NCI-H2196 (cell line): ENCODE data around the gene CPSF6.
A peak's percentile ranks its signal among the peaks of the same experiment; 100 is the strongest.
"Not testable (repeated sequence)": the region's sequence is repeated elsewhere in the genome, so short reads cannot be mapped to it uniquely, and the experiment has no call there.

ENCODE experiments used
- DNase-seq: peaks from one replicate; lab custom pipeline; 2025; ENCODE audit not compliant: unreplicated experiment; lab: John Stamatoyannopoulos, UW

Gene CPSF6

GRCh38 chr12:69258655-69259054, 19.3 kb downstream of the CPSF6 start:
- no peak for DNase-seq

DNA sequence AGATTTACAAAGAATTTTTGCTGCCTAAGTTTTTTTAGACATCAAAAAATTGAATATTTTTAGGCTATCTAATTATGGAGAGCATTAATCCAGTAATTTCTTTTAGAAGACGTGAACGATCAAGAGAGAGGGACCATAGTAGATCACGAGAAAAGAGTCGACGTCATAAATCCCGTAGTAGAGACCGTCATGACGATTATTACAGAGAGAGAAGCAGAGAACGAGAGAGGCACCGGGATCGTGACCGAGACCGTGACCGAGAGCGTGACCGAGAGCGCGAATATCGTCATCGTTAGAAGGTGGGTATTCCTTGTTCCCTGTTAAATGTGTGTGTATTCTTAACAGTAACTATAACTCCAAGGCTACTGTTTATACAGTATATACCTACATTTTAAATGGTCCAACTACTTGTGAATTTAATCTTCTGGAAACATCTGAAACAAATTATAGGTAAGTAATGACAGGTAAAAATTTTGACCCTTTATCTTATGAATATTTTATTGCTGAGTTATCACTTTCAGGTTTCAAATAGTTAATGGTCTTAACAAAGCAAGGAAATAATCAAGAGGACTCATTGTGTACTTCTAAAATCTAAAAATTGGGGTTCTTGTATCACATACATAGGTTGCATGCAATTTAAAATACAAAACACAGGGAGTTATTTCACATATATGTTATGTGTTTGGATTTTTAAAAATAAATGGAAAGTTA, 23.1 kb downstream of the CPSF6 start:
- DNase-seq = no peak

DNA sequence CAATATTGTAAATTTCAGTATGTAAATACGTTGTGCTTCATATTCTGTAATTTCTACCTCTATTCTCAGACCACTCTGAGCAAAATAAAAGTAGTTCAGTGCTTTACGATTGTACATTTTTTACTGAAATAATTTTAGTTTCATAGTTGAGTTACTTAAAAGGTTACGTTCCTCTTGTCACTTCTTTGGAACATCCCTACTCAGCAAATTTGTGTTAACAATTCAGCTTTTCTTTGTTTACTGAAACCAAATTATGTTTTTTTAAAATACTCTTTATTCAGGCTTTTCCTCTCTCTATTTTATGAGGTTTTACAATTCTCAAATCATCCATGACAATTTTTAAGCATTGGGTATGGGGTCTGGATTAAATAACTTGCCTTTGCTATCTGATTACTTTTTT, 25.8 kb downstream of the CPSF6 start:
- DNase-seq = no peak

DNA sequence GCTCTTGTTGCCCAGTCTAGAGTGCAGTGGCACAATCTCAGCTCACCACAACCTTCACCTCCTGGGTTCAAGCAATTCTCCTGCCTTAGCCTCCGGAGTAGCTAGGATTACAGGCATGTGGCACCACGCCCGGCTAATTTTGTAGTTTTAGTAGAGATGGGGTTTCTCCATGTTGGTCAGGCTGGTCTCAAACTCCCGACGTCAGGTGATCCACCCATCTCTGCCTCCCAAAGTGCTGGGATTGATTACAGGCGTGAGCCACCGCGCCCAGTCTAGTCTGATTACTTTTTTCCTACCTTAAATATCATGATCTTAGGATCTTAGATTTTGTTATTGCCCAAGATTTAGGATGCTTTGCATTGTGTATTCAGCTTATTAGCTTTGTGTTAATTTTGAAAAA, 26.3 kb downstream of the CPSF6 start:
- DNase-seq = not testable (repeated sequence)

- no peak for DNase-seq
These were observed 26.8 kb downstream of the CPSF6 start for GRCh38 chr12:69266036-69266635.

DNA sequence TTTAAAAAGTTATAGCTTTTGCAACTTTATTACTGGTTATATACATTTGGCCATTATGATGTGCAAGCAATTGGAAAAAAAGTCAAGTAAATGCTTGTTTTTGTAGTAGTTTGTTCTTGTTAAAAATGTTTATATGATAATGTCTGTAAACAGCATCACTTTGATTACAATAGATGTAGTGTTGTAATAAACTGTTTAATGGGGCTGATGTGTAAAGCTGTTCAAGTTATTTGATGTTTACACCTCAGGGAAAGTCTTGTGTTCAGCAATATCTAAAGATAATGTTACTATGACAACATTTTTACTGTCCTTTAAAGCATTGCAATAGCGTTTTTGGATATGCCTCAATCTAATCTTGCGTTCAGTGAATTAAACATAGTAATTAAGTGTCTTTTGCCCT, 30.4 kb downstream of the CPSF6 start:
- DNase-seq = no peak

- no peak for DNase-seq
These were observed 33.1 kb downstream of the CPSF6 start for GRCh38 chr12:69272511-69272910.

DNA sequence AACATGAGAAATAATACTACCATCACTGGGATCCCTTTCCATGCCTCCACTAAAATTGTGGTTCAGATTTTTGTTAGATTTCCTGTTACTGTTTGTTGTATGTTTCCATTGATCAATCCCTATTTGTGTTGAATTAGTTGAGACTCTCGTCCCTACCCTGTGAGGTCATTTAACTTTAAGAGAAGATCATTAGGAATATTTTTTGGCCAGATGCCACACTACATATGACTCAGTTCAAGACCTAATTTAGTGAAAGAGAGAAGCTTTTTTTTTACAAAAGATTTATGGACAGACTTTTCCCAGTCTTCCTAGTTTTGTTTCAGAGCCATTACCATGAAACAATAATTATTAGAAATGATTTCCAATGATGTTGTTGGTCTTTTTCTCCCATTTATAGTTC, 35.5 kb downstream of the CPSF6 start:
- no peak for DNase-seq

- no peak for DNase-seq
These were observed 36.1 kb downstream of the CPSF6 start for GRCh38 chr12:69275471-69275891.

DNA sequence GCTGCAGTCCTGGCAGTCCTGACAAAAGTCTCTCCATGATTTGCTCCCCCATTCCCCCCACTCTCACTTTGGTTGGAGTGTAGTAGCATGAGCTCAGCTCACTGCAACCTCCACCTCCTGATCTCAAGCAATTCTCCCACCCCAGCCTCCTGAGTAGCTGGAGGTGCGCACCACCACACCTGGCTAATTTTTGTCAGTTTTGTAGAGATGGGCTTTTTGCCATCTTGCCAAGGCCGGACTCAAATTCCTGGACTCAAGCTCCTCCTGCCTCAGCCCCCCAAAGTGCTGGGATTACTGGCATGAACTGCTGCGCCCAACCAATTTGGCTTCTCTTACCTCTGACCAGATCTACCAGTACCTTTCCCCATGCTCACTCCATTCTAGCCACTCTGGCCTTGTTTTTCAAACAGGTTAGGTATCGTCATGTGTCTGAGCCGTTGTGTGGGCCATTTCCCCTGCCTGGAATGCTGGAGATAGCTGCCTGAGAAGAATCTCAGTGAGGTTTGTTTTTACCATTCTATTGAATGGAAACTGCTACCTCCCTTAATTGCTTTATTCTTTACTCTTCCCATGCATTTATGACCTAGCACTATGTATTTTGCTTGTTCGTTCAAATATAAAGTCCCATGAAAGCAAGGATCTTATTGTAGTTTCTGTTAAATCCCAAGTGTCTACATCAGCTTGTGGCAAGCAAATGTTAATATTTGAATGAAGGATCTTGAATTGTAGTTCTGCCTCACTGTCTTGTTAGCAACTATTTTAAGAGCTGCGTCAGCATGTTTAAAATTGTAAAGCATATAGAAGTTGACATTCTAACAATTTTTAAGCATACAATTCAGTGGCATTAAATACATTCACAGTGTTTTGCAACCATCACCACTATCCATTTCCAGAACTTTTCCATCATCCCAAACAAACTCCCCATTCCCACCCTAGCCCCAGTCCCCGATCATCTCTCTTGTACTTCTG, 39.7 kb downstream of the CPSF6 start:
- DNase-seq = no peak

DNA sequence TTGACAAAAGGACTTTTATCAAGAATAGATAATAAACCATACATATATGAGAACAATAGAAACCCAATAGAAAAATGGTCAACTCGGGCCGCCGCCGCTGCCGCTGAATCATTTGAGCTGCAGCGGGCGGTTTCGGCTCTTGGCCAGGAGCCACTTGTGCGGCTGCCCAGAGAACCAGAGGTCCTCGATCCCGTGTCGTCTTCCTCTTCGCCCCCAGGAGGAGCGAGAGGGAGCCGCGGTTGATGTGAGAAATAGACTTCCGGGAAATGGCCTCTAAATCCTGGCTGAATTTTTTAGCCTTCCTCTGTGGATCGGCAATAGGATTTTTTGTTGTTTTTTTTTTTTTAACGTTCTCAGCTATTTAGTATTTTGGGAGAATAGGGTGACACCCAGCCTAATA, 44.8 kb downstream of the CPSF6 start:
- peak; percentile 68 for DNase-seq

- DNase-seq = no peak
These were observed 48.2 kb downstream of the CPSF6 start for GRCh38 chr12:69287556-69287955.

- peak; percentile 71 for DNase-seq
These were observed 51.3 kb downstream of the CPSF6 start for GRCh38 chr12:69290545-69291277.

DNA sequence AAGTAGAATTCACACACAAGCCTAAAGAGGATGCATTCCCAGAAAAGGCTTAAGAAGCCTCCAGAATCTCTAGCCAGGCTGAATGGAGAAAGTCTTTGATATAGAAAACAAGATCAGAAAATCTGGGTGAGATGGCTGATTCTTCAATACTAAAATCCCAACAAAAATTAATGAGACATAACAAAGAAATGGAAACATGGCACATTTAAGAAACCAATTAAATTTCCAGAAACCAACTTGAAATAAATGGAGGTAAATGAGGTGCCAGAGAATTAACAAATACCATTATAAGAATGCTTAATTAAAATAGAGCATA, 51.9 kb downstream of the CPSF6 start:
- no peak for DNase-seq

- DNase-seq = no peak
These were observed 58.8 kb downstream of the CPSF6 start for GRCh38 chr12:69298133-69298532.

DNA sequence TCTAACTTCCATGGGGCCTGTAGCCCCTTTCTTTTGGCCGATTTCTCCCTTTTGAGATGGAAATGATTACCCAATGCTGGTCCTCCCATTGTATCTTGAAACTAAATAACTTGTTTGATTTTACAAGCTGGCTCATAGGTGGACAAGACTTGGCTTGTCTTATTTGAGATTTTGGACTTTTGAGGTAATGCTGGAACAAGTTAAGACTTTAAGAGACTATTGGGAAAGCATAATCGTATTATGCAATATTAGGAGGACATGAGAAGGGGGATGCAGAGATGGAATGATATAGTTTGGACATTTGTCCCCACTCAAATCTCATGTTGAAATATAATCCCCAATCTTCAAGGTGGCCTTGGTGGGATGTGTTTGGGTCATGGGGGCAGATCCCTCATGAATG, 59.6 kb downstream of the CPSF6 start:
- no peak for DNase-seq

DNA sequence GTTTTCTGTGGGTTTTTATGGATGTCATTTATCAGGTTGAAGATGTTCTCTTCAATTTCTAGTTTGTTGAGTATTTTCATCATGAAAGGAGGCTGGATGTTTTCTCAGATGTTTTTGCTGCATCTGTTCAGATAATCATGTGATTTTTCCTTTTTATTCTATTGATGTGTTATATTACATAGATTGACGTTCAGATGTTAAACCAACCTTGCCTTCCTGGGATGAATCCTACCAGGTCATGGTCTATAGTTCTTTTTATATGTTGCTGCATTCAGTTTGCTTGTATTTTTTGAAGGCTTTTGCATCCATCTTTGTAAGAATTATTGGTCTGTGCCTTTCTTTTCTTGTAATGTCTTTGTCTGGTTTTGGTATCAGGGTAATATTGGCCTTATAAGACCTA, 64.9 kb downstream of the CPSF6 start:
- DNase-seq = no peak

DNA sequence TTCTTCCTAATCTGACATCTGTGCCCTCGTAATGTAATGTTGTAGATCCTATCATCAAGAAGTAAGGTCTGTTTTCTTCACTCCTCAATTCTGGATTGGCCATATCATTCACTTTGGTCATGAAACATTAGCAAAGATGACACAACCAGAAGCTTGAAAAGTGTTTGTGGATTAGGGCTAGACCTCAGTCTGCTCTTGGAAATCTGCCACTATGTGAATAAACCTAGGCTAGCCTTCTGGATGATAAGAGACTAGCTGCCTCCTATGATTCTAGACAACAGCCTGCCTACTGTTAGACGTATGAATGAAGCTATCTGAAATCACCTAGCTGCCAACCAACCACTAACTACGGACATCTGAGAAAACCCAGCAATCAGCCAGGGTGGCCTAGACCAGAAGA, 70.1 kb downstream of the CPSF6 start:
- DNase-seq = no peak

- DNase-seq = no peak
These were observed 73.8 kb downstream of the CPSF6 start for GRCh38 chr12:69313209-69313608.

DNA sequence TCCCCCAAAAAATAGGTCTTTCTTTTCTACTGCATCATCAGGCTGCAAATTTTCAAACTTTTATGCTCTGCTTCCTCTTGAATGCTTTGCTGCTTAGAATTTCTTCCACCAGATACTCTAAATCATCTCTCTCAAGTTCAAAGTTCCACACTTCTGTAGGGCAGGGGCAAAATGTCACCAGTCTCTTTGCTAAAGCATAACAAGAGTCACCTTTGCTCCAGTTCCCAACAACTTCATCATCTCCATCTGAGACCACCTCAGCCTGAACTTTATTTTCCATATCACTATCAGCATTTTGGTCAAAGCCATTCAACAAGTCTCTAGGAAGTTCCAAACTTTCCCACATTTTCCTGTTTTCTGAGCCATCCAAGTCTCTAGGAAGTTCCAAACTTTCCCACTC, 77.4 kb downstream of the CPSF6 start:
- DNase-seq = not testable (repeated sequence)

GRCh38 chr12:69317233-69317632, 77.9 kb downstream of the CPSF6 start:
- DNase-seq = not testable (repeated sequence)
